HG03378 (cell line): ENCODE measurements around the gene ASXL3.
A peak's percentile ranks its signal among the peaks of the same experiment; 100 is the strongest.

ENCODE experiments used
- ATAC-seq: cut with Tn5 transposase; IDR thresholded peaks from one replicate; pipeline ENCODE4 v1.9.1; 2021; ENCODE audit warnings: mild to moderate bottlenecking, moderate library complexity; ENCODE audit not compliant: unreplicated experiment

ASXL3 gene

GRCh38 chr18:33712719-33713118 is 134.7 kb downstream of the ASXL3 start:
- no peak for ATAC-seq

GRCh38 chr18:33716061-33716683 is 138.2 kb downstream of the ASXL3 start:
- ATAC-seq: no peak

- no peak for ATAC-seq
Measured at GRCh38 chr18:33717339-33717738, 139.3 kb downstream of the ASXL3 start.

- ATAC-seq: no peak
Measured at GRCh38 chr18:33720133-33720532, 142.1 kb downstream of the ASXL3 start.

- peak; percentile 55 for ATAC-seq
Measured at GRCh38 chr18:33729556-33729955, 151.5 kb downstream of the ASXL3 start.

GRCh38 chr18:33733376-33733775 is 155.4 kb downstream of the ASXL3 start:
- ATAC-seq: no peak

- ATAC-seq: no peak
Measured at GRCh38 chr18:33735428-33735827, 157.4 kb downstream of the ASXL3 start.

GRCh38 chr18:33741760-33742159 is 163.7 kb downstream of the ASXL3 start:
- ATAC-seq: no peak

GRCh38 chr18:33744032-33744697 is 166.1 kb downstream of the ASXL3 start:
- no peak for ATAC-seq

GRCh38 chr18:33745151-33745795 is 167.3 kb downstream of the ASXL3 start:
- no peak for ATAC-seq

- ATAC-seq: no peak
Measured at GRCh38 chr18:33745871-33746545, 168.0 kb downstream of the ASXL3 start.

GRCh38 chr18:33749834-33750233 is 171.8 kb downstream of the ASXL3 start:
- ATAC-seq: no peak

GRCh38 chr18:33750366-33750765 is 172.3 kb downstream of the ASXL3 start:
- ATAC-seq: no peak

GRCh38 chr18:33751613-33752221 is 173.7 kb downstream of the ASXL3 start:
- ATAC-seq: no peak

- no peak for ATAC-seq
Measured at GRCh38 chr18:33755391-33755790, 177.4 kb downstream of the ASXL3 start.

GRCh38 chr18:33755931-33756560 is 178.0 kb downstream of the ASXL3 start:
- no peak for ATAC-seq

GRCh38 chr18:33757037-33757436 is 179.0 kb downstream of the ASXL3 start:
- ATAC-seq: no peak

GRCh38 chr18:33761363-33761762 is 183.3 kb downstream of the ASXL3 start:
- ATAC-seq: no peak

- no peak for ATAC-seq
Measured at GRCh38 chr18:33781429-33781828, 203.4 kb downstream of the ASXL3 start.
